Ovary (tissue), 3 donors: Measurements from ENCODE around the gene WDR36.

Experiments used
- CTCF ChIP-seq, 3 donors: fragments of 450-650 bp in 2 of 3; fragments of 200-600 bp in 1 of 3; IDR thresholded peaks; one replicate each; pipeline versions ENCODE4 v1.5.1 to v1.8.0; 2016 to 2022; ENCODE audit warnings: antibody characterized with exemption in 3 of 3, mild to moderate bottlenecking in 1 of 3
- POLR2A ChIP-seq: fragments of 450-650 bp; IDR thresholded peaks from one replicate; pipeline ENCODE4 v1.6.1; 2017; ENCODE audit warnings: antibody characterized with exemption, mild to moderate bottlenecking, moderate library complexity
- donor health status: DM: no; HTN: no; CAD: no.

- TF ChIP-seq CTCF (IDR thresholded peaks at IDR 0.05), result no peak
- TF ChIP-seq POLR2A, result no peak
Measured at GRCh38 chr5:111134087-111134486, 41.9 kb downstream of the WDR36 start.
